NCI-H1436 treated with DMSO at 0.1 percent for 48 hours (cell line): ENCODE measurements around the gene KCNC2.
"Not testable (repeated sequence)": the region's sequence is repeated elsewhere in the genome, so short reads cannot be mapped to it uniquely, and the experiment has no call there.

Experiments used
- DNase-seq: peaks from one replicate; lab custom pipeline; 2025; lab: John Stamatoyannopoulos, UW

Gene KCNC2

GRCh38 chr12:75209812-75210138 is at the start of gene KCNC2:
Gene KCNC2, minus strand, starts transcription at chr12:75209839.
- DNase-seq: no peak

GRCh38 chr12:75259143-75259542 is 49.5 kb upstream of the KCNC2 start:
- DNase-seq: no peak

GRCh38 chr12:75257510-75257909 is 47.9 kb upstream of the KCNC2 start:
- DNase-seq: no peak

- no peak for DNase-seq
Observed at GRCh38 chr12:75245108-75245507, 35.5 kb upstream of the KCNC2 start.

- DNase-seq: no peak
Observed at GRCh38 chr12:75239987-75240386, 30.3 kb upstream of the KCNC2 start.

- no peak for DNase-seq
Observed at GRCh38 chr12:75236206-75236605, 26.6 kb upstream of the KCNC2 start.

- no peak for DNase-seq
Observed at GRCh38 chr12:75227132-75227531, 17.5 kb upstream of the KCNC2 start.

GRCh38 chr12:75212072-75212471 is 2.4 kb upstream of the KCNC2 start:
- no peak for DNase-seq

GRCh38 chr12:75208856-75209811 is 505 bp downstream of the KCNC2 start:
- no peak for DNase-seq

- DNase-seq: no peak
Observed at GRCh38 chr12:75207338-75208083, 2.1 kb downstream of the KCNC2 start.

- no peak for DNase-seq
Observed at GRCh38 chr12:75205558-75205957, 4.1 kb downstream of the KCNC2 start.

- no peak for DNase-seq
Observed at GRCh38 chr12:75196865-75197264, 12.8 kb downstream of the KCNC2 start.

- no peak for DNase-seq
Observed at GRCh38 chr12:75196408-75196807, 13.2 kb downstream of the KCNC2 start.

GRCh38 chr12:75194250-75194649 is 15.4 kb downstream of the KCNC2 start:
- no peak for DNase-seq

- no peak for DNase-seq
Observed at GRCh38 chr12:75192196-75192595, 17.4 kb downstream of the KCNC2 start.

GRCh38 chr12:75190846-75191245 is 18.8 kb downstream of the KCNC2 start:
- no peak for DNase-seq

GRCh38 chr12:75185881-75186280 is 23.8 kb downstream of the KCNC2 start:
- not testable (repeated sequence) for DNase-seq

- DNase-seq: peak; percentile 46
Observed at GRCh38 chr12:75184516-75184915, 25.1 kb downstream of the KCNC2 start.

GRCh38 chr12:75183967-75184366 is 25.7 kb downstream of the KCNC2 start:
- DNase-seq: no peak

- DNase-seq: no peak
Observed at GRCh38 chr12:75177997-75178396, 31.6 kb downstream of the KCNC2 start.

- no peak for DNase-seq
Observed at GRCh38 chr12:75172611-75173010, 37.0 kb downstream of the KCNC2 start.

- no peak for DNase-seq
Observed at GRCh38 chr12:75170640-75171185, 38.9 kb downstream of the KCNC2 start.

- DNase-seq: no peak
Observed at GRCh38 chr12:75162845-75163244, 46.8 kb downstream of the KCNC2 start.
